GM21381 (cell line): ENCODE measurements around the gene FREM2.

ENCODE experiments used
- ATAC-seq: cut with Tn5 transposase; IDR thresholded peaks from one replicate; pipeline ENCODE4 v1.9.1; 2021; ENCODE audit warnings: mild to moderate bottlenecking, moderate library complexity; ENCODE audit not compliant: unreplicated experiment

FREM2 gene

GRCh38 chr13:38883783-38884182 lies 196.9 kb downstream of the FREM2 start:
- ATAC-seq = no peak

- ATAC-seq = no peak
These were observed 201.4 kb downstream of the FREM2 start for GRCh38 chr13:38888309-38888708.

GRCh38 chr13:38895075-38895474 lies 208.2 kb downstream of the FREM2 start:
- ATAC-seq = no peak

GRCh38 chr13:38897521-38897920 lies 210.6 kb downstream of the FREM2 start:
- ATAC-seq = no peak

- ATAC-seq = no peak
These were observed 211.6 kb downstream of the FREM2 start for GRCh38 chr13:38898481-38898880.

- no peak for ATAC-seq
These were observed 212.7 kb downstream of the FREM2 start for GRCh38 chr13:38899571-38899970.

- no peak for ATAC-seq
These were observed 213.3 kb downstream of the FREM2 start for GRCh38 chr13:38900188-38900587.

- ATAC-seq = no peak
These were observed 215.7 kb downstream of the FREM2 start for GRCh38 chr13:38902551-38902950.

GRCh38 chr13:38905081-38905480 lies 218.2 kb downstream of the FREM2 start:
- no peak for ATAC-seq

GRCh38 chr13:38905861-38906260 lies 219.0 kb downstream of the FREM2 start:
- no peak for ATAC-seq

- ATAC-seq = no peak
These were observed 221.7 kb downstream of the FREM2 start for GRCh38 chr13:38908574-38908973.

- no peak for ATAC-seq
These were observed 227.2 kb downstream of the FREM2 start for GRCh38 chr13:38914070-38914469.

- ATAC-seq = no peak
These were observed 234.2 kb downstream of the FREM2 start for GRCh38 chr13:38921081-38921480.

GRCh38 chr13:38922170-38922569 lies 235.3 kb downstream of the FREM2 start:
- ATAC-seq = no peak

- no peak for ATAC-seq
These were observed 246.9 kb downstream of the FREM2 start for GRCh38 chr13:38933786-38934185.
